Measurements from ENCODE around the gene GNAT3. TPM values are rescaled to one million over a fixed set of nuclear protein-coding genes. Genes with fewer than 3 reads are reported as not detected.

GNAT3 gene
- total and polyA plus RNA-seq, 2 donors (not counting 3 experiments of a cell fraction or from before 2014, with no cell fraction given), result not detected

DNA sequence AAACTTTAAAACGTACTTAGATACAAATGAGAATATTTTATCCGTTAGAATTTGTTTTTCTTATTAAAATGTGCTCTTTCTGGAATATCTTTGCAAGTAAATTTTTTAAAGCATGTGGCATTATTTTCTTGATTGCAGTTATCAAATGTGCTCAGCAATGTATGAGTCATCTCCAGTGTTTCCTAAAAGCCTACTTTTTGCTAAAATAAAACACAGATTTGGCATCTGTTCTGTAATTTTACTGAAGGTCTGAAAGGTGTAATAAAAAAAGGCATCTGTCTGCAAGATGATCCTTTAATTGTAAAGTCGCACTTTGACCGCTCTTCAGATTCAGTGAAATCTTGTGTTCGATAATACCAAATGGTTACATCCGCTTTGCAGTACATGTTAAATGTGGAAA is 3.4 kb downstream of the GNAT3 start:
- H3K4me3 ChIP-seq (replicated peaks in 1 of 3; ENCODE audit: insufficient read depth in 1 of 3, low read depth in 1 of 3, low read length in 3 of 3), result no peak overlapping the region
- H3K9ac ChIP-seq (replicated peaks; ENCODE audit: extremely low read depth, insufficient read depth, low read length), result no peak overlapping the region
- DNase-seq (ENCODE audit: low read depth, low spot score) (peak; percentile 56), FAIRE-seq (no peak)
- H3K79me2 ChIP-seq (ENCODE audit: control insufficient read depth, insufficient read depth, low read length), result no peaks in the 10 kb centered on the region
- H3K9me3 ChIP-seq (replicated peaks; ENCODE audit: control insufficient read depth, insufficient read depth, low read length), result no peaks in the 10 kb centered on the region
- TF ChIP-seq, protein P1, sequence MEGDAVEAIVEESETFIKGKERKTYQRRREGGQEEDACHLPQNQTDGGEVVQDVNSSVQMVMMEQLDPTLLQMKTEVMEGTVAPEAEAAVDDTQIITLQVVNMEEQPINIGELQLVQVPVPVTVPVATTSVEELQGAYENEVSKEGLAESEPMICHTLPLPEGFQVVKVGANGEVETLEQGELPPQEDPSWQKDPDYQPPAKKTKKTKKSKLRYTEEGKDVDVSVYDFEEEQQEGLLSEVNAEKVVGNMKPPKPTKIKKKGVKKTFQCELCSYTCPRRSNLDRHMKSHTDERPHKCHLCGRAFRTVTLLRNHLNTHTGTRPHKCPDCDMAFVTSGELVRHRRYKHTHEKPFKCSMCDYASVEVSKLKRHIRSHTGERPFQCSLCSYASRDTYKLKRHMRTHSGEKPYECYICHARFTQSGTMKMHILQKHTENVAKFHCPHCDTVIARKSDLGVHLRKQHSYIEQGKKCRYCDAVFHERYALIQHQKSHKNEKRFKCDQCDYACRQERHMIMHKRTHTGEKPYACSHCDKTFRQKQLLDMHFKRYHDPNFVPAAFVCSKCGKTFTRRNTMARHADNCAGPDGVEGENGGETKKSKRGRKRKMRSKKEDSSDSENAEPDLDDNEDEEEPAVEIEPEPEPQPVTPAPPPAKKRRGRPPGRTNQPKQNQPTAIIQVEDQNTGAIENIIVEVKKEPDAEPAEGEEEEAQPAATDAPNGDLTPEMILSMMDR (IDR thresholded peaks at IDR 0.05; ENCODE audit: extremely low read depth in 1 of 2, insufficient read depth in 1 of 2, low read depth in 1 of 2, low read length in 2 of 2), result no peak
- TF ChIP-seq FOS (IDR thresholded peaks at IDR 0.05; ENCODE audit: borderline replicate concordance, insufficient read depth, low read length) (peak; percentile 74), GATA2 (IDR thresholded peaks at IDR 0.05; ENCODE audit: insufficient read depth, insufficient read length, low read depth, low read length) (no peak), JUN (IDR thresholded peaks at IDR 0.05; ENCODE audit: borderline replicate concordance, insufficient read depth, insufficient read length, low read depth) (peak; percentile 36), MYC (IDR thresholded peaks at IDR 0.05; ENCODE audit: low read depth, low read length) (no peak)
- H3K4me2 ChIP-seq (ENCODE audit: insufficient read depth, low read length), result peak overlapping the region; percentile 17
- H2AFZ ChIP-seq (ENCODE audit: low read depth, low read length), result no peak overlapping the region
- CTCF ChIA-PET, result no interaction called here
- dilution Hi-C loops (cut with MboI; ENCODE audit: extremely low pct_ligation_motif_present, low sequenced_read_pairs) (no loop called here), intact Hi-C loops (cut with micrococcal nuclease) (no loop called here)
- peaks cover 6% of the 10 kb centered on the region for H3K4me1 ChIP-seq (ENCODE audit: control insufficient read depth, extremely low read depth, insufficient read depth, low read length)
- POLR2A ChIA-PET, result no interaction called here
- no peaks in the 10 kb centered on the region for H4K20me1 ChIP-seq (replicated peaks; ENCODE audit: control insufficient read depth, extremely low read depth, insufficient read depth, low read length)
- no peaks in the 10 kb centered on the region for H3K36me3 ChIP-seq (ENCODE audit: control insufficient read depth in 2 of 2, extremely low read depth in 1 of 2, insufficient read depth in 2 of 2, low read length in 2 of 2)
- BruUV-seq (replicated peaks), result no TSS peak
- no peaks in the 10 kb centered on the region for H3K27me3 ChIP-seq (ENCODE audit: control insufficient read depth in 2 of 2, insufficient read depth in 2 of 2, low read length in 2 of 2)
- no peaks in the 10 kb centered on the region for H3K9me1 ChIP-seq (replicated peaks; ENCODE audit: control insufficient read depth, extremely low read depth, insufficient read depth, low read length)
- no peak overlapping the region for H3K27ac ChIP-seq (ENCODE audit: insufficient read depth, low read depth, low read length)

DNA sequence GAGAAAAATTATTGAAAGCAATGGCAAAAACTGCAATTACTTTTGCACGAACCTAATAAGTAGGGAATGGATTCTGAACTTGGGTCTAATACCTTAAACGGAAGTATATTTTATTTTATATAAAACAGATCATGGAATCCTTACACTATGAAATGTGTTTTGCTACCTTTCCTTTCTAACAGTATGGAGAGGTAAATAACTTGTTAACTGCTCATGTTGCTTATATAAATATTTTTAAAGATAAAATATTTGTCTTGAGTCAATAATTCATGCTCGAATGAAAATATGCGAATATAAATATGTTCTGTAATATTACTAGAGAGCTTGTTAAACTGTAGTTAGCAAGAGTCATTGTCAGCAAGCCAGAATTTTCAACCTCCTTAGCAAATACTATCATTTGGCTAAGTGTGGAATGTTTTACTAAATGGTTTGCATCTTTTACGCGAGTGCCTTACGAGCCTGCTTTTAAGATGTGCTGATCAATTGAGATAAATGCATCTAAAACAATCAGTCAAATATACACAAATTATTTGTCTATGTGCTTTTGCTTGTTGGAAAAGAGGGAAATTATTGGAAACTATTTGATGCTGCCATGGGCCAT is 5.9 kb downstream of the GNAT3 start:
- no peaks in the 10 kb centered on the region for H3K36me3 ChIP-seq (ENCODE audit: control insufficient read depth in 2 of 2, extremely low read depth in 1 of 2, insufficient read depth in 2 of 2, low read length in 2 of 2)
- H3K9me1 ChIP-seq (replicated peaks; ENCODE audit: control insufficient read depth, extremely low read depth, insufficient read depth, low read length), result no peaks in the 10 kb centered on the region
- no peaks in the 10 kb centered on the region for H3K79me2 ChIP-seq (ENCODE audit: control insufficient read depth, insufficient read depth, low read length)
- intact Hi-C loops (cut with micrococcal nuclease), result no loop called here
- H3K9me3 ChIP-seq (replicated peaks; ENCODE audit: control insufficient read depth, insufficient read depth, low read length), result no peaks in the 10 kb centered on the region
- no peak overlapping the region for H2AFZ ChIP-seq (ENCODE audit: low read depth, low read length)
- BruUV-seq (replicated peaks), result no TSS peak
- no peak overlapping the region for H3K27ac ChIP-seq (ENCODE audit: insufficient read depth, low read depth, low read length)
- H3K4me1 ChIP-seq (ENCODE audit: control insufficient read depth, extremely low read depth, insufficient read depth, low read length), result peaks cover 6% of the 10 kb centered on the region
- ChIA-PET CTCF (no interaction called here), POLR2A (no interaction called here)
- FAIRE-seq (no peak), DNase-seq (ENCODE audit: low read depth, low spot score) (no peak)
- H4K20me1 ChIP-seq (replicated peaks; ENCODE audit: control insufficient read depth, extremely low read depth, insufficient read depth, low read length), result no peaks in the 10 kb centered on the region
- no peak overlapping the region for H3K4me2 ChIP-seq (ENCODE audit: insufficient read depth, low read length)
- dilution Hi-C loops (cut with MboI; ENCODE audit: extremely low pct_ligation_motif_present, low sequenced_read_pairs), result no loop called here
- H3K4me3 ChIP-seq (replicated peaks in 1 of 3; ENCODE audit: insufficient read depth in 1 of 3, low read depth in 1 of 3, low read length in 3 of 3), result no peak overlapping the region
- TF ChIP-seq, protein P2, sequence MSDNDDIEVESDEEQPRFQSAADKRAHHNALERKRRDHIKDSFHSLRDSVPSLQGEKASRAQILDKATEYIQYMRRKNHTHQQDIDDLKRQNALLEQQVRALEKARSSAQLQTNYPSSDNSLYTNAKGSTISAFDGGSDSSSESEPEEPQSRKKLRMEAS (IDR thresholded peaks at IDR 0.05; ENCODE audit: insufficient read depth, insufficient read length), result no peak
- TF ChIP-seq, protein P1 (IDR thresholded peaks at IDR 0.05; ENCODE audit: extremely low read depth in 1 of 2, insufficient read depth in 1 of 2, low read depth in 1 of 2, low read length in 2 of 2), result no peak
- TF ChIP-seq POLR2AphosphoS5 (IDR thresholded peaks at IDR 0.05; ENCODE audit: insufficient read depth, low read depth, low read length), result no peak
- no peak for TF ChIP-seq EZH2 (IDR thresholded peaks at IDR 0.05; ENCODE audit: borderline replicate concordance, low read depth, low read length, severe bottlenecking)
- no peak for TF ChIP-seq JUN (IDR thresholded peaks at IDR 0.05; ENCODE audit: borderline replicate concordance, insufficient read depth, insufficient read length, low read depth)
- no peak for TF ChIP-seq FOS (IDR thresholded peaks at IDR 0.05; ENCODE audit: borderline replicate concordance, insufficient read depth, low read length)
- no peak for TF ChIP-seq POLR2A (IDR thresholded peaks at IDR 0.05; ENCODE audit: low read depth, low read length)
- TF ChIP-seq MYC (IDR thresholded peaks at IDR 0.05; ENCODE audit: low read depth, low read length), result no peak
- no peak for TF ChIP-seq GATA2 (IDR thresholded peaks at IDR 0.05; ENCODE audit: insufficient read depth, insufficient read length, low read depth, low read length)
- no peak overlapping the region for H3K9ac ChIP-seq (replicated peaks; ENCODE audit: extremely low read depth, insufficient read depth, low read length)
- no peaks in the 10 kb centered on the region for H3K27me3 ChIP-seq (ENCODE audit: control insufficient read depth in 2 of 2, insufficient read depth in 2 of 2, low read length in 2 of 2)

Measured in endothelial cell of umbilical vein (primary cell).